HG03520 (cell line): ENCODE results near the gene ISYNA1.

Experiments
- ATAC-seq: cut with Tn5 transposase; IDR thresholded peaks from one replicate; pipeline ENCODE4 v1.9.1; 2021; ENCODE audit warnings: mild to moderate bottlenecking, moderate library complexity; ENCODE audit not compliant: unreplicated experiment

The ISYNA1 gene

DNA sequence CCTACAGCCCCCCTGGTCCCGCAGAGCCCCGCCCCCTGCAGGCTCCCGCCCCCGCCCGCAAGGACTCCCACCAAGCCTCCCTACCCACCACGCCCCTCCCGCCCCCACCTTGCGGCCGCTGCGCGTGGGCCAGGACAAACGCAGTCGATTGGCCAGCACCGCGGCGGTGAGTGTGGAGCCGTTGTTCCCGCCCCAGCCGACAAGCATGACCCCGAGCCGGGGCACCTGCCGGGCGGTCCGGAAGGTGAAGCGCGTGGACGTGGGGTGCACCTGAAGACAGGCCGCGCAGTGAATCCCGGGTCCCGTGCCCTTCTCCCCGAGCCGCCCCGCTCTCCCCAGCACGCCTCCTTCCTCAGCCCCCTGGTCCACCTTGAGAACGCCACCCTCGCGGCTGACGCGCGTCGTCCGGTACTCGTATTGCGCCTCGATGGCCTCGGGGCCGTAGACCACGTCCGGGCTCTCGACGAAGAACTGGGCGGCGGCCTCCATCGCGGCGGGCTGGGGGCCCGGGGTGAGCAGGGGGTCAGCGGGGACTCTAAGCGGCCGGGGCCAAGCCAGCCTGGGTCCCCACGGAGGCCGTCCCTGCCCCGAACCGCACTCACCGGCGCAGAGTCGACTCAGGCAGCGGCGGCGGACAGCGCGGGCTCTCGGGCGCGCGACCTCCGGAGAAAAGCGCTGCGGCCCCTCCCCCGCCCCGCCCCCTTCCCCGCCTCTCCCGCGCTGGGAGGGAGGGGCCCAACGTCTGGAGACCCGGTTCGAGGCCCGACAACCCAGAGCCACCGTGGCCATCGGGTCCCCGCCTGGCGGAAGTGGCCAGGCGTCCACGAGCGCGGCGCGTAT is at the start of gene ISYNA1:
ISYNA1 (minus strand) TSS at position 643 of the 840 bp plus-strand sequence; CDS start at position 489, 154 bp downstream.
- ATAC-seq, result no peak

- no peak for ATAC-seq
Observed at GRCh38 chr19:18486746-18487145, 48.8 kb upstream of the ISYNA1 start.

DNA sequence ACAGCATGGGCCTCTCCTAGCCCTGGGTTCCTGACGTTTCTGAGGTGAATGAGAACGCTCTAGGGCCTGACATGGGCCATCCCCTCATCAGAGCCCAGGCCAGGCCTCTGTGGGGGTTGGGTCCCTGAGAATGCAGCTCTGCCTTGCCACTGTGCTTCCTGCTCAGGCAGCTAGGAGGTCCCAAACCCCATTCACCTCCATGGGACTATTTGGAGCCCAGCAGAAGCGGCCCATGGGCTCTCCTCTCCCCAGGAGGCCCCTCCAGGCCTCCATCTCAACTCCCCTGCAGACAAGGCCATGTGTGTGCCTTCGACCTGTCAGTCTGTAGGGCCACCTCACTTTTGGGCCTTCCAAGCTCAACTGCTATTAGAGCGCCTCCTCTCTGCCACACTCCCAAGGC is 47.1 kb upstream of the ISYNA1 start:
- no peak for ATAC-seq

GRCh38 chr19:18483119-18483890 is 45.4 kb upstream of the ISYNA1 start:
- no peak for ATAC-seq

DNA sequence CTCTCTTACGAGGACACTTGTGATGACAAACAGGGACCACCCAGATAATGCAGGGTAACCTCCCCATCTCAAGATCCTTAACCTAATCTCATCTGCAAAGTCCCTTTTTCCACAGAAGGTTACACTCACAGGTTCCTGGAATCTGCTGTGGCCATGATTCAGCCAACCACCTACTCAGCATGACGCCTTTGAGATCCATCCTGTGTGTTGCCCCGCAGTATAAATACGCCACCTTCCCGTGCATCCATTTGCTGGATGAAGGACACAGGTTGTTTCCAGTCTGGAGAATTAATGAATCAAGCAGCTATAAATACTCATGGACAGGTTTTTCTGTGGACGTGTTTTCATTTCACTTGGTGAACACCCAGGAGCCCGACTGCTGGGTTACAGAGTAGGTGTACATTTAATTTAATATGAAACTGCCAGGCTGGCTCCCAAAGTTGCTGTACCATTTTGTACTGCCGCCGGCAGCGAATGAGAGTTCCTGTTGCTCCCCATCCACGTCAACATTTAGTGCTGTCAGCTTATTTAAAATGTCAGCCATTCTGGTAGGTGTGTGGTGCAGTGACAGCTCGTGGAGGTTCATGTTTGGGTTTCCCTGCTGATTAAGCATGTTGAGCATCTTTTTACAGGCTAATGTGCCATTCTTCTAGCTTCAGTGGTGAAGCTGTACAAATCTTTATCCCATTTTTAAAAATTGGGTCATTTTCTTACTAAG is 43.7 kb upstream of the ISYNA1 start:
- no peak for ATAC-seq

GRCh38 chr19:18480006-18480691 is 42.2 kb upstream of the ISYNA1 start:
- no peak for ATAC-seq

GRCh38 chr19:18478545-18479311 is 40.8 kb upstream of the ISYNA1 start:
- no peak for ATAC-seq

DNA sequence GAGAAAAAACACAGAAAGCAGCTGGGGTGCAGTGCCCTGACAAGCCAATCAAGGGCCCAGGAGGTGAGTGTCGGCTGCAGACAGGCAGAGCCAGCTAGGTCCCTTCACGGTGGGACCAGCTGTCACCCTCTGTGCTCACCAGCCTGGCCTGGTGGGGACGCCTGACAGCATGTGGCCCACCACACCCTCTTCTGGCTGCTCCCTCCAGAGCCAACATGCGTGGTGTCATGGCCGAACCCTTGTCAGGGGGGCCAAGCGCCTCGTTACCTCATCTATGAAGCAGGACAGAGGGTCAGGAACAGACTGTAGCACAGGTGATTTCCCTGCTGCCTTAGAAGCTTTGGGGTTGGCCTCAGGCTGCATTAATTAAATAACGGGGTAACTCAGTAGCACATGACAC is 40.0 kb upstream of the ISYNA1 start:
- no peak for ATAC-seq

GRCh38 chr19:18477042-18477779 is 39.3 kb upstream of the ISYNA1 start:
- ATAC-seq, result no peak

GRCh38 chr19:18476507-18477041 is 38.6 kb upstream of the ISYNA1 start:
- ATAC-seq, result no peak

GRCh38 chr19:18475762-18476331 is 37.9 kb upstream of the ISYNA1 start:
- no peak for ATAC-seq

DNA sequence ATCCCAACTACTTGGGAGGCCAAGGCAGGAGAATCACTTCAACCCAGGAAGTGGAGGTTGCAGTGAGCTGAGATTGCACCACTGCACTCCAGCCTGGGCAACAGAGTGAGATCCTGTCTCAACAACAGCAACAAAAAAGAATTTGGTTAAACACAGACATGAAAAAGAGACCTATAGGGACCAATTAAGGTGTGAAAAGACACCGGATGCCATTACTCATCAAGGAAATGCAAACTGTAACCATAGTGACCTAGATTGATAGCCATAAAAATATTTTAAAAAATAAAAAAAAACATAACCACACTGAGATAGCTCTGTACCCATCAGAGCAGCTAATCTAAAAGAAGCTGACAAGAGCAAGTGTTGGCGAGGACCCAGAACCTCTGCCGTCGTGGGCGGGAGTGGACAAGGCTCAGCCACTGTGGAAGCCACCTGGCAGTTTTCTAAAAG is 37.1 kb upstream of the ISYNA1 start:
- ATAC-seq, result no peak

DNA sequence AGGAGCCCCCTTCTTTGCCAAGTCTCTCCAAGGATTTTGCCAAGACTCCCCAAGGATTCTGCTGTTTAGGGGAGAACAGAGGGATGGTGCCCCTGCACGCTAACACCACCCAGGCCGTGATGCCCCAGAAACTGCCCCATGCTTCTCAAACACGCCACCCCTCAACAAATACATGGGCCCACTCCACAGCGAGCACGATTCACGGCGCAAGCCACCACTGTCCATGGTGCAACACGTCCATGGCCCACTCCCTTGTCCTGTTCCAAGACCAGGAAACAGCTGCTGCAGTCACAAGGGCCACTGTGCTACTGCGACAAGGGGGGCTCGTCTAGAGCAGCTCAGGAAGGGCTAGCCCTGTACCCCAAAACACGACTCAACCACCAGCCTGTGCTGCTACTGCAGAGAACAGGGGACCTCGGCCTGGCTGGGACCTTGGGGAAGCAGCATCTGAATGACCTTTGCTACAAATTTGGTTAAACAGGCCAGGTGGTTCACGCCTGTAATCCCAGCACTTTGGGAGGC is 36.5 kb upstream of the ISYNA1 start:
- no peak for ATAC-seq

DNA sequence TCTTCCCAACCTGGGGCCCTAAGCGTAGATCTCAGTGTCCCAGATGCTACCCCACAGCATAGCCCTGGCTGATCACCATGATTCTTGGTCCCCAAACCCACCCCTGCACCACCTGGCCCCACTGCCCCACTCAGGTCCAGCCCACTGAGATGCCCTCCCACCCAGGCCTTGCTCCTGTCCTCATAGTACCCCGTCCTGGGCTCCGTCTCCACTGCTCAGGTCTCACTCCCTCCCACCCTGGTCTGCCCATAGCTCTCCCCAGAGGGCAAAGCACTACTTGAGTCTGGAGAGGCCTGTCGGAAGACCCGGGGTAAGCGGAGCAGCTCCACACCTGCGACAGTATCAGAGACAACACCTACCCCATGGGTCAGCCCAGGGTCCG is 35.8 kb upstream of the ISYNA1 start:
- no peak for ATAC-seq

DNA sequence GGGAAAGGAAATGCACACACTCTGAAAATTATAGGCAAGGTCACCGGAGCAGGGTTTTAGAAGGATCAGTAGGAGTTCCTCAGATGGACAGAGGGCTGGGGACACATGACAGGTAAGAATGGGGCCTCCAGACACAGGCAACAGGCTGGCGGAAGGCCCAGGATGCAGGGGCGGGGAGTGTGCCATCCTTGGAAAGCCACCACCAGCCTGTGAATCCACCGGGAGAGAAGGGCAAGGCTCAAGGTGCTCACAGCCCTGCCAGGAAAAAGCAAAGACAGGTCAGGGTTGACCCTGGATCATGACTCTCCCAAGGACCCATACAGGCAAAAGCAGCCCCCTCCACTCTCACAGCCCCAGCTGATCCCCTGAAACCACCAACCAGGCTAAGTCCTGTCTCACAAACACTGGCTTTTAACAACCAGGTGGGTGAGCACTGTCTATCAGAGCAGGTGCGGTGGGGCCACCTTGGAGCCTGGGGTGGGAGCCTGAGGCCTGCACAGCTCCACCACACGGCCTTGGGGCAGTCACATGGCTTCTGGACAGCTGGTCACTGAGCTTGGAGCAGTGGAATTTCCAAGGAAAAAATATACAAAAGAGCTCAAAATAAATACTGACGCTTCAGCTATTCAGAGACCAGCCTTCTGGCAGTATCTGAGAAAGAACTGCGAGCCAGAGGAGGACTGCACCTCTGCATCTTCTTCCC is 35.2 kb upstream of the ISYNA1 start:
- ATAC-seq, result no peak

- no peak for ATAC-seq
Observed at GRCh38 chr19:18470787-18471186, 32.9 kb upstream of the ISYNA1 start.

- ATAC-seq, result no peak
Observed at GRCh38 chr19:18469069-18469846, 31.3 kb upstream of the ISYNA1 start.
